Activated CD8-positive, alpha-beta T cell treated with anti-CD3 and anti-CD28 coated beads for 36 hours (primary cell): ENCODE measurements around the gene CDC123. TPM values are rescaled to one million over a fixed set of nuclear protein-coding genes. Genes with fewer than 3 reads are reported as not detected.

Experiments used
- ATAC-seq: fragments of 200-7000 bp; cut with Tn5 transposase; one replicate; pipeline ENCODE4 v1.10.0; 2021; ENCODE audit warnings: mild to moderate bottlenecking, moderate library complexity
- CTCF ChIA-PET: fragments of 350-600 bp; sonication (Branson Sonifier 250); formaldehyde crosslinking; loops from one replicate; lab custom pipeline; 2021; ENCODE audit warnings: antibody characterized with exemption; lab: Charles Lee
- POLR2A ChIA-PET: fragments of 350-600 bp; sonication (Branson Sonifier 250); formaldehyde crosslinking; loops from one replicate; lab custom pipeline; 2021; ENCODE audit warnings: antibody characterized with exemption; lab: Charles Lee
- DNase-seq: peaks from one replicate; pipeline ENCODE4 v3.0.0-alpha.2; 2020
- H3K27ac Mint-ChIP-seq: one replicate; pipeline ENCODE4 v1.8.0; 2021; ENCODE audit warnings: mild to moderate bottlenecking, mixed read lengths
- H3K27me3 Mint-ChIP-seq: one replicate; pipeline ENCODE4 v1.8.0; 2021; ENCODE audit warnings: mixed read lengths
- H3K36me3 Mint-ChIP-seq: one replicate; pipeline ENCODE4 v1.8.0; 2021; ENCODE audit warnings: low read depth, mixed read lengths
- H3K4me1 Mint-ChIP-seq: one replicate; pipeline ENCODE4 v1.8.0; 2021; ENCODE audit warnings: low read depth, mixed read lengths
- H3K4me3 Mint-ChIP-seq: one replicate; pipeline ENCODE4 v1.8.0; 2021; ENCODE audit warnings: mild to moderate bottlenecking, moderate library complexity, mixed read lengths
- H3K9me3 Mint-ChIP-seq: one replicate; pipeline ENCODE4 v1.8.0; 2021; ENCODE audit warnings: mixed read lengths
- CTCF ChIP-seq: fragments of 200-600 bp; IDR thresholded peaks from one replicate; pipeline ENCODE4 v1.8.0; 2022; ENCODE audit warnings: antibody characterized with exemption, mild to moderate bottlenecking
- intact Hi-C: fragments of 100-400 bp; cut with micrococcal nuclease; formaldehyde crosslinking; loops from one replicate; pipeline ENCODE4 v1.10.0; 2022
- total RNA-seq, 2 experiments: library from RNA; stranded (reverse); gene quantifications; one replicate each; pipeline ENCODE4 v1.2.3, GENCODE V29; 2021

The CDC123 gene
- total RNA-seq, 2 experiments from 2014 or later, result 123 to 125 TPM

GRCh38 chr10:12181065-12181775 lies 14.8 kb upstream of the CDC123 start:
- H3K27me3 Mint-ChIP-seq, result no peaks in the 10 kb centered on the region
- ChIA-PET POLR2A (interaction anchor here (0.7 to 1.5 kb wide), 4 partner anchors 15 to 113 kb away, joined by 3 to 4 read pairs (median 3); partner anchors contain the start of genes CDC123, DHTKD1 and NUDT5), CTCF (interaction anchor here (0.8 to 2.3 kb wide), 4 partner anchors 14 to 34 kb away, joined by 3 to 10 read pairs (median 4); partner anchors contain the start of genes CDC123 and NUDT5)
- no peak overlapping the region for H3K4me3 Mint-ChIP-seq
- DNase-seq (peak; percentile 88), ATAC-seq (peak; percentile 99)
- no peak for TF ChIP-seq CTCF
- H3K36me3 Mint-ChIP-seq, result peaks cover 41% of the 10 kb centered on the region
- peak overlapping the region; percentile 93 for H3K27ac Mint-ChIP-seq
- H3K9me3 Mint-ChIP-seq, result no peaks in the 10 kb centered on the region
- H3K4me1 Mint-ChIP-seq, result peaks cover 25% of the 10 kb centered on the region
- intact Hi-C loops, result no loop called here

GRCh38 chr10:12184165-12184564 lies 11.8 kb upstream of the CDC123 start:
- Mint-ChIP-seq H3K9me3 (no peaks in the 10 kb centered on the region), H3K27ac (no peak overlapping the region), H3K27me3 (no peaks in the 10 kb centered on the region), H3K4me3 (no peak overlapping the region), H3K4me1 (peaks cover 43% of the 10 kb centered on the region), H3K36me3 (peaks cover 52% of the 10 kb centered on the region)
- no peak for DNase-seq
- ChIA-PET POLR2A (interaction anchor here (1.4 kb wide), 1 partner anchor 11 kb away, joined by 4 read pairs; the partner anchor contains the start of genes CDC123 and NUDT5), CTCF (interaction anchor here (1.4 kb wide), 1 partner anchor 198 kb away, joined by 3 read pairs; no protein-coding TSS in a partner anchor)
- intact Hi-C loops, result no loop called here
- no peak for TF ChIP-seq CTCF
- no peak for ATAC-seq

GRCh38 chr10:12186323-12186722 lies 9.7 kb upstream of the CDC123 start:
- Mint-ChIP-seq H3K36me3 (peaks cover 50% of the 10 kb centered on the region), H3K27me3 (no peaks in the 10 kb centered on the region), H3K4me1 (peaks cover 37% of the 10 kb centered on the region), H3K27ac (peak overlapping the region; percentile 73), H3K9me3 (no peaks in the 10 kb centered on the region), H3K4me3 (no peak overlapping the region)
- peak; percentile 16 for DNase-seq
- ChIA-PET POLR2A (no interaction called here), CTCF (no interaction called here)
- intact Hi-C loops, result no loop called here
- no peak for TF ChIP-seq CTCF
- ATAC-seq, result no peak

- intact Hi-C loops, result no loop called here
- Mint-ChIP-seq H3K4me1 (peaks cover 44% of the 10 kb centered on the region), H3K27ac (peak overlapping the region; percentile 73), H3K36me3 (peaks cover 51% of the 10 kb centered on the region), H3K27me3 (no peaks in the 10 kb centered on the region), H3K9me3 (no peaks in the 10 kb centered on the region), H3K4me3 (no peak overlapping the region)
- ChIA-PET CTCF (no interaction called here), POLR2A (no interaction called here)
- ATAC-seq (no peak), DNase-seq (no peak)
- TF ChIP-seq CTCF, result no peak
Observed at GRCh38 chr10:12187321-12187905, 8.6 kb upstream of the CDC123 start.

- peak overlapping the region; percentile 66 for H3K27ac Mint-ChIP-seq
Observed at GRCh38 chr10:12188656-12189055, 7.3 kb upstream of the CDC123 start.

More at GRCh38 chr10:12188656-12189055, 7.3 kb upstream of the CDC123 start:
- Mint-ChIP-seq H3K4me3 (no peak overlapping the region), H3K36me3 (peaks cover 50% of the 10 kb centered on the region), H3K27me3 (no peaks in the 10 kb centered on the region), H3K9me3 (no peaks in the 10 kb centered on the region), H3K4me1 (peaks cover 53% of the 10 kb centered on the region)
- no peak for ATAC-seq
- intact Hi-C loops, result no loop called here
- CTCF ChIA-PET, result no interaction called here
- POLR2A ChIA-PET, result no interaction called here
- TF ChIP-seq CTCF, result no peak
- no peak for DNase-seq
